ENCODE measurements around the gene H2BK1. TPM values are rescaled to one million over a fixed set of nuclear protein-coding genes. Genes with fewer than 3 reads are reported as not detected.

The H2BK1 gene
- total and polyA plus RNA-seq, 2 donors (not counting 1 experiment from before 2014, with no cell fraction given), result not detected

GRCh38 chr7:151244841-151245346 lies 34.6 kb upstream of the H2BK1 start:
- Histone ChIP-seq H3K9me3 (ENCODE audit: control insufficient read depth, insufficient read depth, low read depth, low read length) (no peaks in the 10 kb centered on the region), H3K79me2 (ENCODE audit: control insufficient read depth, insufficient read depth, low read length) (peaks cover 5% of the 10 kb centered on the region), H3K27ac (ENCODE audit: insufficient read depth, low read length) (no peak overlapping the region), H2AFZ (ENCODE audit: low read length) (no peak overlapping the region), H3K4me2 (ENCODE audit: extremely low read depth, insufficient read depth, low read length) (peak overlapping the region; percentile 68), H3K9ac (ENCODE audit: insufficient read depth, low read length) (no peak overlapping the region), H3K27me3 (ENCODE audit: control insufficient read depth, insufficient read depth, low read length) (no peaks in the 10 kb centered on the region), H3K4me1 (ENCODE audit: control insufficient read depth, extremely low read depth, insufficient read depth, low read length) (peaks cover 33% of the 10 kb centered on the region), H3K4me3 (replicated peaks in 1 of 4; ENCODE audit: control extremely low read depth in 1 of 4, insufficient read depth in 1 of 4, low read depth in 3 of 4, low read length in 4 of 4) (peak overlapping the region; percentile 11 to 41 (median 18)), H3K36me3 (ENCODE audit: control insufficient read depth, insufficient read depth, low read length) (peaks cover 11% of the 10 kb centered on the region), H4K20me1 (ENCODE audit: control insufficient read depth, extremely low read depth, insufficient read depth, low read length) (no peaks in the 10 kb centered on the region)
- DNase-seq (ENCODE audit: low read depth in 2 of 2), result no peak
- TF ChIP-seq CTCF (conservative IDR thresholded peaks at IDR 0.05 in 1 of 2, IDR thresholded peaks at IDR 0.05 in 1 of 2; ENCODE audit: low read depth in 1 of 2, low read length in 2 of 2), result no peak
- TF ChIP-seq EZH2 (IDR thresholded peaks at IDR 0.05; ENCODE audit: low read length, missing control alignments), result no peak

DNA sequence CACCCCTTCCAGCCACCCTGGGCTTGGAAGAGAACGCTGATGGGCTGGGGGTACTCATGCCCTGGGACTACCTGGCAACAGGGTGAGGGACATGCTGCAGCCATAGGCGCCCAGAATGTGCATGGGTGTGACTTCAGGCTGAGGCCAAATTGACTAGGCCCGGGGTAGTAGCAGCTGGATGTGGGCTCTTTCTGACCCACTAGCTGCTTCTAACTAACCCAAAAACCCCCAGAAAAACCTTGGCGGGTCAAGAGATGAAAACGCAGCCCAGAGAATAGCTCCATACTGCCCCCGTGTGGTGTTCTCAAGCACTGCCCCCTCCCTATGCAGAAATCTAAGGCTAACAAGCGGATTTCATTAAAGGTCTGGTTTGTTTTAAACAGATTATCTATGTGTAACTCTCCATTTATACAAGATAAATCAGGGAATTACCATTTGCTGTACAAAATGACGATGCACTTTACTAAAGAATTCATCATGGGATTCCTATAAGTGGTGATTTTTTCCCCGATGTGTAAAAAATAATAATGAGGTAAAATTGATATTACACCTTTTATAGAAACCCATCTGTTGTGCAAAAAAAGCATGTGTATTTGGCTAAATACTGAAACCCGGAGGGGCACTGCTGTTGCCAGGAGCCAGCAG lies 34.0 kb upstream of the H2BK1 start:
- TF ChIP-seq EZH2 (IDR thresholded peaks at IDR 0.05; ENCODE audit: low read length, missing control alignments) (no peak), CTCF (conservative IDR thresholded peaks at IDR 0.05 in 1 of 2, IDR thresholded peaks at IDR 0.05 in 1 of 2; ENCODE audit: low read depth in 1 of 2, low read length in 2 of 2) (peak; percentile 88 to 95)
- no peaks in the 10 kb centered on the region for H4K20me1 ChIP-seq (ENCODE audit: control insufficient read depth, extremely low read depth, insufficient read depth, low read length)
- H3K36me3 ChIP-seq (ENCODE audit: control insufficient read depth, insufficient read depth, low read length), result peaks cover 13% of the 10 kb centered on the region
- H3K4me1 ChIP-seq (ENCODE audit: control insufficient read depth, extremely low read depth, insufficient read depth, low read length), result peaks cover 28% of the 10 kb centered on the region
- peaks cover 6% of the 10 kb centered on the region for H3K79me2 ChIP-seq (ENCODE audit: control insufficient read depth, insufficient read depth, low read length)
- DNase-seq (ENCODE audit: low read depth in 2 of 2), result peak in 1 of 2 donors; percentile 60
- H3K9ac ChIP-seq (ENCODE audit: insufficient read depth, low read length), result no peak overlapping the region
- H3K4me3 ChIP-seq (replicated peaks in 1 of 4; ENCODE audit: control extremely low read depth in 1 of 4, insufficient read depth in 1 of 4, low read depth in 3 of 4, low read length in 4 of 4), result peak overlapping the region in 1 of 4 experiments; percentile 41
- H3K4me2 ChIP-seq (ENCODE audit: extremely low read depth, insufficient read depth, low read length), result peak overlapping the region; percentile 68
- no peaks in the 10 kb centered on the region for H3K27me3 ChIP-seq (ENCODE audit: control insufficient read depth, insufficient read depth, low read length)
- no peaks in the 10 kb centered on the region for H3K9me3 ChIP-seq (ENCODE audit: control insufficient read depth, insufficient read depth, low read depth, low read length)
- H2AFZ ChIP-seq (ENCODE audit: low read length), result no peak overlapping the region
- no peak overlapping the region for H3K27ac ChIP-seq (ENCODE audit: insufficient read depth, low read length)

GRCh38 chr7:151243408-151244195 lies 33.3 kb upstream of the H2BK1 start:
- no peaks in the 10 kb centered on the region for H4K20me1 ChIP-seq (ENCODE audit: control insufficient read depth, extremely low read depth, insufficient read depth, low read length)
- H2AFZ ChIP-seq (ENCODE audit: low read length), result no peak overlapping the region
- H3K27ac ChIP-seq (ENCODE audit: insufficient read depth, low read length), result peak overlapping the region; percentile 8
- H3K79me2 ChIP-seq (ENCODE audit: control insufficient read depth, insufficient read depth, low read length), result peaks cover 11% of the 10 kb centered on the region
- H3K9me3 ChIP-seq (ENCODE audit: control insufficient read depth, insufficient read depth, low read depth, low read length), result no peaks in the 10 kb centered on the region
- no peak overlapping the region for H3K4me2 ChIP-seq (ENCODE audit: extremely low read depth, insufficient read depth, low read length)
- no peak for DNase-seq (ENCODE audit: low read depth in 2 of 2)
- no peak overlapping the region for H3K4me3 ChIP-seq (replicated peaks in 1 of 4; ENCODE audit: control extremely low read depth in 1 of 4, insufficient read depth in 1 of 4, low read depth in 3 of 4, low read length in 4 of 4)
- TF ChIP-seq EZH2 (IDR thresholded peaks at IDR 0.05; ENCODE audit: low read length, missing control alignments) (no peak), CTCF (conservative IDR thresholded peaks at IDR 0.05 in 1 of 2, IDR thresholded peaks at IDR 0.05 in 1 of 2; ENCODE audit: low read depth in 1 of 2, low read length in 2 of 2) (no peak)
- no peak overlapping the region for H3K9ac ChIP-seq (ENCODE audit: insufficient read depth, low read length)
- H3K4me1 ChIP-seq (ENCODE audit: control insufficient read depth, extremely low read depth, insufficient read depth, low read length), result peaks cover 24% of the 10 kb centered on the region
- peaks cover 19% of the 10 kb centered on the region for H3K36me3 ChIP-seq (ENCODE audit: control insufficient read depth, insufficient read depth, low read length)
- H3K27me3 ChIP-seq (ENCODE audit: control insufficient read depth, insufficient read depth, low read length), result no peaks in the 10 kb centered on the region

All from fibroblast of lung (primary cell).